ENCODE measurements around the gene SDF4.

- no peak for TF ChIP-seq CTCF (IDR thresholded peaks at IDR 0.05)
- no peak for TF ChIP-seq POLR2A (IDR thresholded peaks at IDR 0.05)
Observed at GRCh38 chr1:1232796-1233566, 1.2 kb upstream of the SDF4 start.

Measured in lower leg skin (tissue), 3 donors.